Adrenal gland (tissue), 12 donors: ENCODE data around the gene ABLIM2. TPM values are rescaled to one million over a fixed set of nuclear protein-coding genes. Genes with fewer than 3 reads are reported as not detected.

Source experiments
- DNase-seq, 7 donors: peaks; one replicate each; pipeline ENCODE4 v3.0.0-alpha.2; 2019 to 2020
- H3K27ac ChIP-seq, 5 donors: fragments of 200-600 bp; sonication (generic) in 4 of 5; 1 replicate in 3 of 5; 2 replicates in 2 of 5; pipeline versions ENCODE4 v1.5.1 to v1.8.0; 2016 to 2020; ENCODE audit warnings: mild to moderate bottlenecking in 1 of 5
- H3K27me3 ChIP-seq: fragments of 200-600 bp; 2 replicates; pipeline ENCODE4 v1.8.0; 2021
- H3K36me3 ChIP-seq, 2 donors: fragments of 200-600 bp; replicated peaks in 1 of 2; 1 replicate in 1 of 2; 2 replicates in 1 of 2; pipeline versions ENCODE4 v1.5.1 to v1.8.0; 2018 to 2022
- H3K4me1 ChIP-seq, 2 donors: fragments of 200-600 bp; replicated peaks in 1 of 2; 1 replicate in 1 of 2; 2 replicates in 1 of 2; pipeline versions ENCODE4 v1.5.1 to v1.8.0; 2018 to 2021
- H3K4me3 ChIP-seq, 4 donors: fragments of 200-600 bp; sonication (generic) in 3 of 4; one replicate each; pipeline ENCODE4 v1.5.1; 2016 to 2018
- H3K9me3 ChIP-seq, 3 donors: fragments of 200-600 bp; sonication (generic) in 1 of 3; replicated peaks in 1 of 3; 1 replicate in 2 of 3; 2 replicates in 1 of 3; pipeline versions ENCODE4 v1.5.1 to v1.8.0; 2016 to 2021
- CTCF ChIP-seq, 6 experiments: fragments of 450-650 bp in 4 of 6; fragments of 200-600 bp in 2 of 6; sonication (generic) in 1 of 6; IDR thresholded peaks; 1 replicate in 5 of 6; 2 replicates in 1 of 6; pipeline versions ENCODE4 v1.5.1 to v1.8.0; 2016 to 2021; ENCODE audit warnings: antibody characterized with exemption in 6 of 6, mild to moderate bottlenecking in 2 of 6, moderate library complexity in 1 of 6
- POLR2A ChIP-seq, 2 donors: fragments of 450-650 bp; IDR thresholded peaks; one replicate each; pipeline ENCODE4 v1.6.1; 2017; ENCODE audit warnings: antibody characterized with exemption in 2 of 2, mild to moderate bottlenecking in 2 of 2, moderate library complexity in 1 of 2
- WGBS, 4 donors: extraction: QIAGEN DNeasy Blood & Tissue Kit in 2 of 4; methylation state at CpG; one replicate each; pipeline versions ENCODE4 v1.1.5 to v1.1.7; 2013 to 2017; 5-methylcytosine and 5-hydroxymethylcytosine counted together
- intact Hi-C, 2 donors: fragments of 100-400 bp; cut with DNase I; formaldehyde crosslinking; loops; one replicate each; pipeline versions ENCODE4 v1.14.1 to v1.15.0; 2022 to 2023
- polyA plus RNA-seq, 3 donors: library from polyadenylated mRNA; stranded (reverse); fragments of 200-250 nt in 2 of 3; fragments of 350-450 nt in 1 of 3; fragmentation: Illumina TruSeq in 1 of 3; extraction: RNeasy Lipid Tissue Mini Kit (QIAGEN cat#74804) in 1 of 3; gene quantifications; one replicate each; pipeline ENCODE4 v1.2.3, GENCODE V29; 2013 to 2014
- total RNA-seq, 9 donors: library from RNA; depleted of rRNA in 4 of 9; stranded (reverse); fragments of >200 nt in 4 of 9; fragments of 120-200 nt in 1 of 9; fragmentation: NEBNext Ultra II Directional in 1 of 9; extraction: Animal tissue kit (Norgen Biotek cat#: 25700) in 1 of 9; gene quantifications; one replicate each; pipeline versions ENCODE4 v1.1.0 to v1.2.4, GENCODE V29; 2013 to 2023
- donor health status: healthy with polysubstance abuse.
- donor health status: Bipolar disorder and iron deficiency.
- donor health status: DM: yes; HTN: yes; CAD: no.
- donor health status: DM: no; HTN: no; CAD: no.
- donor health status: DM: no; HTN: no; CAD: no.
- donor health status: DM: yes; HTN: yes; CAD: no.

ABLIM2 gene
- total and polyA plus RNA-seq, 12 donors = 5.8 to 31.2 (median 14.6) TPM

- WGBS, 4 donors = 87 to 94% (median 92%) methylated on average over 9 to 10 of the region's 10 CpGs
- Histone ChIP-seq H3K4me3 (no peak overlapping the region), H3K36me3 (no peaks in the 10 kb centered on the region), H3K9me3 (no peaks in the 10 kb centered on the region), H3K4me1 (no peaks in the 10 kb centered on the region), H3K27me3 (no peaks in the 10 kb centered on the region), H3K27ac (no peak overlapping the region)
- intact Hi-C loops = no loop called here
- TF ChIP-seq CTCF (IDR thresholded peaks at IDR 0.05) (no peak), POLR2A (IDR thresholded peaks at IDR 0.05) (no peak)
- no peak for DNase-seq
Observed at GRCh38 chr4:8112672-8113071, 45.9 kb downstream of the ABLIM2 start.

- intact Hi-C loops = no loop called here
- H3K4me3 ChIP-seq = no peak overlapping the region
- WGBS, 4 donors = 78 to 87% (median 83%) methylated on average over 7 to 9 of the region's 9 CpGs
- no peak overlapping the region for H3K27ac ChIP-seq
- TF ChIP-seq CTCF (IDR thresholded peaks at IDR 0.05) (no peak), POLR2A (IDR thresholded peaks at IDR 0.05) (no peak)
- no peaks in the 10 kb centered on the region for H3K9me3 ChIP-seq
- H3K27me3 ChIP-seq = no peaks in the 10 kb centered on the region
- no peaks in the 10 kb centered on the region for H3K4me1 ChIP-seq
- no peak for DNase-seq
- no peaks in the 10 kb centered on the region for H3K36me3 ChIP-seq
Observed at GRCh38 chr4:8112036-8112576, 46.5 kb downstream of the ABLIM2 start.

- 69 to 82% (median 74%) methylated on average over 16 to 29 of the region's 29 CpGs for WGBS, 4 donors
- Histone ChIP-seq H3K4me3 (no peak overlapping the region), H3K36me3 (no peaks in the 10 kb centered on the region), H3K27me3 (no peaks in the 10 kb centered on the region), H3K4me1 (no peaks in the 10 kb centered on the region), H3K9me3 (no peaks in the 10 kb centered on the region), H3K27ac (no peak overlapping the region)
- intact Hi-C loops = no loop called here
- TF ChIP-seq POLR2A (IDR thresholded peaks at IDR 0.05) (no peak), CTCF (IDR thresholded peaks at IDR 0.05) (no peak)
- DNase-seq = no peak
Observed at GRCh38 chr4:8110071-8110986, 48.3 kb downstream of the ABLIM2 start.

GRCh38 chr4:8109406-8110065 lies 49.1 kb downstream of the ABLIM2 start:
- intact Hi-C loops = no loop called here
- Histone ChIP-seq H3K27ac (no peak overlapping the region), H3K27me3 (no peaks in the 10 kb centered on the region), H3K4me1 (no peaks in the 10 kb centered on the region), H3K36me3 (no peaks in the 10 kb centered on the region), H3K4me3 (no peak overlapping the region), H3K9me3 (no peaks in the 10 kb centered on the region)
- 91 to 94% (median 92%) methylated on average over 20 of the region's 20 CpGs for WGBS, 4 donors
- DNase-seq = no peak
- TF ChIP-seq POLR2A (IDR thresholded peaks at IDR 0.05) (no peak), CTCF (IDR thresholded peaks at IDR 0.05) (no peak)
